H9 (cell line): ENCODE measurements around the gene UQCC2. TPM values are rescaled to one million over a fixed set of nuclear protein-coding genes. Genes with fewer than 3 reads are reported as not detected.

ENCODE experiments used
- DNase-seq: peaks from one replicate; pipeline ENCODE4 v3.0.0-alpha.2; 2017
- H2AFZ ChIP-seq: one replicate; pipeline ENCODE4 v1.6.1; 2013; ENCODE audit warnings: mild to moderate bottlenecking, low read length, control low read depth, moderate library complexity
- H2AK5ac ChIP-seq: 2 replicates; pipeline ENCODE4 v1.6.1; 2013; ENCODE audit warnings: low read length, control low read depth, mixed read lengths; ENCODE audit not compliant: insufficient read length
- H2BK120ac ChIP-seq: one replicate; pipeline ENCODE4 v1.6.1; 2013; ENCODE audit warnings: low read depth, mild to moderate bottlenecking, low read length, control low read depth, inconsistent platforms; ENCODE audit not compliant: poor library complexity, severe bottlenecking
- H2BK12ac ChIP-seq: 2 replicates; pipeline ENCODE4 v1.6.1; 2013; ENCODE audit warnings: low read length, control low read depth, mixed read lengths, low read depth; ENCODE audit not compliant: insufficient read length
- H2BK15ac ChIP-seq: 2 replicates; pipeline ENCODE4 v1.6.1; 2013; ENCODE audit warnings: low read depth, low read length, control low read depth
- H2BK20ac ChIP-seq: one replicate; pipeline ENCODE4 v1.6.1; 2013; ENCODE audit warnings: low read depth, mild to moderate bottlenecking, low read length, control low read depth, inconsistent platforms; ENCODE audit not compliant: poor library complexity, severe bottlenecking
- H2BK5ac ChIP-seq: 2 replicates; pipeline ENCODE4 v1.6.1; 2013; ENCODE audit warnings: low read length, control low read depth, mixed read lengths; ENCODE audit not compliant: insufficient read length
- H3K14ac ChIP-seq: 2 replicates; pipeline ENCODE4 v1.6.1; 2013; ENCODE audit warnings: low read length, control low read depth; ENCODE audit not compliant: insufficient read depth
- H3K18ac ChIP-seq: 2 replicates; pipeline ENCODE4 v1.6.1; 2013; ENCODE audit warnings: low read depth, mild to moderate bottlenecking, mixed read lengths, low read length, control low read depth; ENCODE audit not compliant: insufficient read length
- H3K23ac ChIP-seq: 2 replicates; pipeline ENCODE4 v1.6.1; 2013; ENCODE audit warnings: low read length, control low read depth, mixed read lengths, low read depth; ENCODE audit not compliant: insufficient read length
- H3K23me2 ChIP-seq: 2 replicates; pipeline ENCODE4 v1.6.1; 2013; ENCODE audit warnings: low read depth, mild to moderate bottlenecking, mixed read lengths, low read length, control low read depth; ENCODE audit not compliant: insufficient read length, poor library complexity, severe bottlenecking
- H3K27ac ChIP-seq: 2 replicates; pipeline ENCODE4 v1.5.1; 2013; ENCODE audit warnings: low read length, control low read depth, mixed read lengths, low read depth; ENCODE audit not compliant: insufficient read length
- H3K27me3 ChIP-seq: 2 replicates; pipeline ENCODE4 v1.6.1; 2013; ENCODE audit warnings: low read length, control low read depth, inconsistent platforms; ENCODE audit not compliant: insufficient read depth
- H3K4ac ChIP-seq: 2 replicates; pipeline ENCODE4 v1.6.1; 2013; ENCODE audit warnings: low read depth, mild to moderate bottlenecking, control low read depth, inconsistent platforms, low read length, moderate library complexity
- H3K4me1 ChIP-seq: 2 replicates; pipeline ENCODE4 v1.6.1; 2013; ENCODE audit warnings: low read length, control low read depth, inconsistent platforms; ENCODE audit not compliant: insufficient read depth
- H3K4me2 ChIP-seq: 2 replicates; pipeline ENCODE4 v1.6.1; 2013; ENCODE audit warnings: low read length, control low read depth, mixed read lengths; ENCODE audit not compliant: insufficient read length, insufficient read depth
- H3K56ac ChIP-seq: 2 replicates; pipeline ENCODE4 v1.6.1; 2013; ENCODE audit warnings: low read depth, mild to moderate bottlenecking, mixed read lengths, low read length, control low read depth; ENCODE audit not compliant: insufficient read length
- H3K79me1 ChIP-seq: 2 replicates; pipeline ENCODE4 v1.6.1; 2013; ENCODE audit warnings: low read depth, mild to moderate bottlenecking, moderate library complexity, low read length, control low read depth, inconsistent platforms; ENCODE audit not compliant: insufficient read depth, poor library complexity, severe bottlenecking
- H3K79me2 ChIP-seq: 2 replicates; pipeline ENCODE4 v1.6.1; 2013; ENCODE audit warnings: low read length, control low read depth, inconsistent platforms; ENCODE audit not compliant: insufficient read depth
- H3K9ac ChIP-seq: 2 replicates; pipeline ENCODE4 v1.6.1; 2013; ENCODE audit warnings: low read length, control low read depth, mixed read lengths; ENCODE audit not compliant: insufficient read length; ENCODE audit errors: extremely low read depth
- H3K9me3 ChIP-seq: one replicate; pipeline ENCODE4 v1.6.1; 2013; ENCODE audit warnings: low read depth, low read length, inconsistent platforms; ENCODE audit not compliant: control insufficient read depth
- H3T11ph ChIP-seq: one replicate; pipeline ENCODE4 v1.6.1; 2013; ENCODE audit warnings: mild to moderate bottlenecking, low read length, control low read depth, inconsistent platforms
- H4K20me1 ChIP-seq: one replicate; pipeline ENCODE4 v1.6.1; 2013; ENCODE audit not compliant: control insufficient read depth, insufficient read length, insufficient read depth
- H4K5ac ChIP-seq: 2 replicates; pipeline ENCODE4 v1.6.1; 2013; ENCODE audit warnings: low read depth, mild to moderate bottlenecking, mixed read lengths, low read length, control low read depth; ENCODE audit not compliant: insufficient read length
- H4K8ac ChIP-seq: replicated peaks from 2 replicates; pipeline ENCODE4 v1.6.1; 2013; ENCODE audit warnings: low read length, control low read depth, mixed read lengths, low read depth; ENCODE audit not compliant: insufficient read length
- H4K91ac ChIP-seq: 2 replicates; pipeline ENCODE4 v1.6.1; 2013; ENCODE audit warnings: low read depth, mild to moderate bottlenecking, moderate library complexity, mixed read lengths, low read length, control low read depth; ENCODE audit not compliant: insufficient read length
- H3K27ac Mint-ChIP-seq, 3 experiments: 2 replicates in 2 of 3; 3 replicates in 1 of 3; pipeline ENCODE4 v1.8.0; 2020 to 2021; ENCODE audit warnings: mixed read lengths in 3 of 3, mild to moderate bottlenecking in 1 of 3, moderate library complexity in 1 of 3
- H3K27me3 Mint-ChIP-seq: 2 replicates; pipeline ENCODE4 v1.8.0; 2021; ENCODE audit warnings: low read depth, mild to moderate bottlenecking, moderate library complexity, mixed read lengths
- H3K36me3 Mint-ChIP-seq, 3 experiments: 2 replicates in 2 of 3; 3 replicates in 1 of 3; pipeline ENCODE4 v1.8.0; 2020 to 2021; ENCODE audit warnings: low read depth in 3 of 3, mixed read lengths in 3 of 3; ENCODE audit not compliant: insufficient read depth in 1 of 3
- H3K4me1 Mint-ChIP-seq, 2 experiments: 2 replicates each; pipeline ENCODE4 v1.8.0; 2020; ENCODE audit warnings: mixed read lengths in 2 of 2
- H3K4me3 Mint-ChIP-seq, 2 experiments: 2 replicates in 1 of 2; 3 replicates in 1 of 2; pipeline ENCODE4 v1.8.0; 2020 to 2021; ENCODE audit warnings: mild to moderate bottlenecking in 2 of 2, mixed read lengths in 2 of 2, moderate library complexity in 1 of 2
- H3K9me3 Mint-ChIP-seq, 2 experiments: 2 replicates in 1 of 2; 3 replicates in 1 of 2; pipeline ENCODE4 v1.8.0; 2020; ENCODE audit warnings: mild to moderate bottlenecking in 2 of 2, mixed read lengths in 2 of 2, moderate library complexity in 1 of 2
- CTCF ChIP-seq: fragments of 200-600 bp; sonication (generic); conservative IDR thresholded peaks from 3 replicates; pipeline ENCODE4 v1.8.0; 2021; ENCODE audit warnings: antibody characterized with exemption, mild to moderate bottlenecking
- WGBS: extraction: QIAGEN DNeasy Blood & Tissue Kit; methylation state at CpG from one replicate; pipeline ENCODE4 v1.1.7; 2013; ENCODE audit warnings: missing lambda C conversion rate, low lambda C conversion rate, mixed read lengths; ENCODE audit not compliant: insufficient read length; ENCODE audit errors: extremely low coverage; 5-methylcytosine and 5-hydroxymethylcytosine counted together
- total RNA-seq: library from RNA; stranded (reverse); gene quantifications from 2 replicates; pipeline ENCODE4 v1.2.1, GENCODE V29; 2021

Gene UQCC2
- total RNA-seq, 1 experiment from 2014 or later, result 140 TPM

- no peak for DNase-seq
- no peak overlapping the region for H4K5ac ChIP-seq
- no peak overlapping the region for H4K91ac ChIP-seq
- Mint-ChIP-seq H3K4me1 (peaks cover 34 to 38% of the 10 kb centered on the region in 2 experiments), H3K36me3 (peaks cover 11 to 66% (median 46%) of the 10 kb centered on the region in 3 experiments; a peak in 6 of 7 replicates), H3K4me3 (no peak overlapping the region), H3K27me3 (no peaks in the 10 kb centered on the region), H3K27ac (peak overlapping the region in 2 of 3 experiments; percentile 8 to 29; a peak in 4 of 7 replicates), H3K9me3 (no peaks in the 10 kb centered on the region)
- no peak overlapping the region for H3K4me2 ChIP-seq
- H2BK15ac ChIP-seq, result no peak overlapping the region
- no peak overlapping the region for H3K9ac ChIP-seq
- H3K27me3 ChIP-seq, result no peaks in the 10 kb centered on the region
- H3K56ac ChIP-seq, result no peak overlapping the region
- no peak overlapping the region for H2AFZ ChIP-seq
- no peaks in the 10 kb centered on the region for H3K79me2 ChIP-seq
- H3K14ac ChIP-seq, result no peak overlapping the region
- no peak overlapping the region for H3K18ac ChIP-seq
- H2BK20ac ChIP-seq, result no peak overlapping the region
- no peaks in the 10 kb centered on the region for H4K20me1 ChIP-seq
- no peak overlapping the region for H2BK5ac ChIP-seq
- no peak overlapping the region for H2BK12ac ChIP-seq
- no peak for TF ChIP-seq CTCF
- H3K23me2 ChIP-seq, result no peaks in the 10 kb centered on the region
- WGBS, result no CpG with 5 or more reads among the region's 11 CpGs
- H2BK120ac ChIP-seq, result no peak overlapping the region
- H3T11ph ChIP-seq, result no peak overlapping the region
- H3K4me1 ChIP-seq, result no peaks in the 10 kb centered on the region
- no peak overlapping the region for H3K27ac ChIP-seq
- H2AK5ac ChIP-seq, result no peak overlapping the region
- H3K4ac ChIP-seq, result no peak overlapping the region
- no peak overlapping the region for H4K8ac ChIP-seq
- no peak overlapping the region for H3K23ac ChIP-seq
- H3K79me1 ChIP-seq, result no peaks in the 10 kb centered on the region
- no peaks in the 10 kb centered on the region for H3K9me3 ChIP-seq
Observed at GRCh38 chr6:33704215-33705066, 7.1 kb downstream of the UQCC2 start.
